Measurements from ENCODE around the gene BMAL1.

The BMAL1 gene

DNA sequence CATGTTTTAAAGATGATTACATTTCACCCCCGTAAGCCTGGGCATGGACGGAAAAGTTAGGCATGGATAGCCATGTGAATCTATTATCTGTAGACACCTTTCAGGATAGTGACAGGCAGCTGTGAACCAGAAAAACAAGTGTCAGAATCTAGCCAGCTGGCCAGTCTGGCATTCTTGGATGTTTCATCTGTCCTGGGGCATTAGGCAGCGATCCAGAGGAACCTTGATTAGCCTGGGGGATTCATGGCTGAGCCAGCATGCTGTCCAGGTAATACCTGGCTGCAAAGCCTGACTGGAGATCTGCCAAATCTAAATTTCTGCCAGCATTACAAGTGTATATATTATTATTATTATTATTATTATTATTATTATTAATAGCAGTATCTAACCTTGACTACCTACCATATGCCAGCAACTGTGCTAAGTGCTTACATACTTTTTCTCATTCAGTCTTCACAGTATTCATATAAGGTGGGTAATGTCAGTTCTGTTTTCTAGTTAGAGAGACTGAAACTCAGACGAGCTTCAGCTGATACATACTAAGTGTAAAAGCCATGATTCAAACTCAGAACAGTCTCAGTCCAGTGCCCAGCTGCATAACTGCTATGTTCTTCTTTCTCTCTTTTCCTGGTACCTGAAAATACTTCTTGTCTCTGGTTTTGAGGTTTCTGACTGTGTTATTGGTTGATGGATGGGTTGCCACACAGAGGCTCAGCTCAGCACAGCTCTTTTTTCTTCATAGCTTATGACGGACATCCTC is 12.8 kb downstream of the BMAL1 start:
- DNase-seq (ENCODE audit: low read depth, low spot score), result no peak

DNA sequence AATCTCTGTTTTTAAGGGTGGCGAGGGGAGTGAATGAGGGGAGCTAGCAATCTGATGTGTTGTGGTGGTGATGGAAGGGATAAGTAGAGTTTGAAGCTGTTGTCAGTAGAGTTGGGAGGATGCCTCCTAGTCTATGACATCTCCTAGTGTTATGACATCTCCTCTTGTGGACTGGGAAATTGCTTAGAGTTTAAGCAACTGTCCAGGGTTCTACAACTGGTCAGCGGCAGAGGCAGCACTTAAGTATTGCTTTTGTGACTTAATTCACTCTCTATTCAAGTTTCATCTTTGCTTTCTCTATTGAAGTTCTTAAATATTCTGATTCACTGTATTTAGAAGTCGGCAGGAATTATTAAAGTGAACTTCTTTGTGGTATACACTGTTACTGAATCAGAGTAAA is 13.8 kb downstream of the BMAL1 start:
- DNase-seq (ENCODE audit: low read depth, low spot score), result no peak

DNA sequence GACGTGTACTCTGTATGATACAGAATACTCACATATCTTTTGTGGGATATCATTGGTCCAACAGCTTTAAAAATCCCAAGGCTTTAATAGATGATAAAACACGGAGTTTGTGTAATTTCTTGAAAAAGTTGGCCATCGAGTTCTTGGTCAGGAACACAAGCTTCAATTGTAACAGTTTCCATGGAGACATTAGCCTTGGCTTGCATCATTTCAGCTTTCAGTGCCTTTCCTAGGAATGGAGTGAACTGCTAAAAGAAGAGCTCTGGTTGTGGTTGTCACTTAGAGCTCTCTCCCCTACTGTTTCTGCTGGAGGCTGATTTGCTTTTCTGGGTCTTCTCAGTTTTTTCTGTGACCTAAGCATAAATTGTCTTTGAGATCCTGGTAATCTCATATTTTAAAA is 14.2 kb downstream of the BMAL1 start:
- DNase-seq (ENCODE audit: low read depth, low spot score), result no peak

DNA sequence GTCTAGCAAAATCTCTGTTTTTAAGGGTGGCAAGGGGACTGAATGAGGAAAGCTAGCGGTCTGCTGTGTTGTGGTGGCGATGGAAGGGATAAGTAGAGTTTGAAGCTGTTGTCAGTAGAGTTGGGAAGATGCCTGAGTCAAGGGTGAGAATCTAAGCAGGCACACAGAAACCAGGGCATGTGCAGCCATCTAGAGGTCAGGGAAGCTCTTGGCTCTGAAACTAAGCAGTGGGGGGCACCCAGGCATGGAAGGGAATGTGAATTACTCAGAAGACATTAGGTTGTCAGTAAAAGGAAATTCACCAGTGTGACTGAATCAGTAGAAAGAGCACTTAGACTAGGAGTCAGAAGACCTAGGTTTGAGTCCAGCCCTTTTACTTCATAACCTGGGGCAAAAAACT is 15.4 kb downstream of the BMAL1 start:
- no peak for DNase-seq (ENCODE audit: low read depth, low spot score)

DNA sequence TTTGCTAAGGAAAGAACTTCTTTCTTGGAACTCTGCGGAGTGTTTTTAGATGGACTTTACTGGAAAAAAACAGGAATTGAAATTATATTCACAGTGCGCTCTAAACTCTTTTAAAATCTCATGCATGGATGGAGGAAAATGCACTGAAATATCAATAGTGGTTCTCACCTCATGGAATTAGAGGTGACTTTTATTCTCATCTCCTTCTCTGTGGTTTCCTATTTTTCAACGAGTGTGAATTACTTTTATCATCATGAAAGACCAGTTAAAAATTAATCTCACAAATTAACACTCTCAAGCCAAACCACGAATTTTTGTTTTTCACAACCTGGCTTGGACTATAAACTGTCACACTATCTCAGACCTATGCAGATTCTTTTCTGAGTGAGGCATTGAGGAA is 16.6 kb downstream of the BMAL1 start:
- DNase-seq (ENCODE audit: low read depth, low spot score), result no peak

DNA sequence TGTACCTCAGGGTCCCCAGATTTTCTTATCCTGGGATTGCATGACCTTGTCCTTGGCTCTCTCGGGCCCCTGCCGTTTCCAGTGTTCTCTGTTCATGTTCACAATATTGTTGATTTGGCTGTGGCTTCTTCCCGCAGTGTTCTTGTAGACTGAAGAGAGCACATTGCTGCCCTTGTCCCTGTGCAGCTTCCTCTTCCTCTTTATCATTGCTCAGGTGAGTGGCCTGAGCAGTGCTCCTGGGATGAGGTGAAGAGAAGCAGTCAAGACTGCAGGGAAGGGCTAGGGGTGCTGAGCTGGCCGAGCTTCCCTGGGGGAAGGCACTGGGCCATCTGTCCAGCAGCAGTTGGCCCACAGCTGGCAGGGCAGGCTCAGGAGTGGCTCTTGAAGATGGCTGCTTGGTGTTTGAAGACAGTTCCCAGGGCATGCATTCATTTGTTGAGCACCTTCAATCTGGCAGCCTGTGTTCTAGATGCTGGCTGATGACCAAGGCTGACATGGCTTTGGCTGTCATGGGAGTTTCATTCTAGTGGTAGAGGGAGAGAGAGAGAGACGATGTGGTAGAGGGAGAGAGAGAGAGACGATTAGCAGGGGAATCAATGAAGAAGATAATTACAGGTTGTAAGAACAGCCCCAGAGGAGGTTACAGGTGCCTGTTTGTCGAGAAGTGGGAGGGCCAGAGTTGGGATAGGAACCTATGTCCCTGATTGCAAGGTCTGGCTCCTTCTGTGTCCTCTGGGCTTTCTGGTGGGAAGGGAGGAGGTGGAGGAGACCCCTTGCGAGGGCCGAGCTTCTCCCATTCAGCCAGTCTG is 17.4 kb downstream of the BMAL1 start:
- DNase-seq (ENCODE audit: low read depth, low spot score), result no peak

DNA sequence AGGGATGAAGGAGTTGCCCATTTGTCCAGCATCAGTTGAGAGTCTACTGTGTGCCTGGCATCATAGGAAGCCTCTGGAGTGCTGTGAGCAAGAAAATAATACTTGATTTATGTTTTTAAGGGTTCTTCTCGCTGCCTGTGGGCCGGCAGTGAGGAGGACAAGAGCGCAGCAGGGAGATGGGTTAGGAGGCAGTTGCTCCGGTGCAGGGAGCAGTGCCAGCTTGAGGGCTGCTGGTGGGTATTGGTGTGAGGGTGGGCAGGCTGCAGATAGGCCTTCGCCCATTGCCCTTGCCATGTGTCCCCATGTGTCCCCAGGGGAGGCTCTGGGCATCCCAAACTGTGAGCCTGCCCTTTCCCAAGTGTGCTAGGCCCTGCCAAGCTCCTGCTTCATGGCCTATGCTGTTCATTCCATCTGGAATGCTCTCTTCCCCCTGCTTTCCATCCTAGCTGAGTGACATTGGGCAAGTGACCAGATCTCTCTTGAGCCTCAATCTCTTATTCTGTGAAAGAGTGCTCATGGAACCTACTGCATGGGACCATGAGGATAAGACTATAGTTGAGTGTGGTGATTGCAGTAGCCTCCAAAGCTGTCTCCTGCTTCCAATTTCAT is 19.8 kb downstream of the BMAL1 start:
- no peak for DNase-seq (ENCODE audit: low read depth, low spot score)

DNA sequence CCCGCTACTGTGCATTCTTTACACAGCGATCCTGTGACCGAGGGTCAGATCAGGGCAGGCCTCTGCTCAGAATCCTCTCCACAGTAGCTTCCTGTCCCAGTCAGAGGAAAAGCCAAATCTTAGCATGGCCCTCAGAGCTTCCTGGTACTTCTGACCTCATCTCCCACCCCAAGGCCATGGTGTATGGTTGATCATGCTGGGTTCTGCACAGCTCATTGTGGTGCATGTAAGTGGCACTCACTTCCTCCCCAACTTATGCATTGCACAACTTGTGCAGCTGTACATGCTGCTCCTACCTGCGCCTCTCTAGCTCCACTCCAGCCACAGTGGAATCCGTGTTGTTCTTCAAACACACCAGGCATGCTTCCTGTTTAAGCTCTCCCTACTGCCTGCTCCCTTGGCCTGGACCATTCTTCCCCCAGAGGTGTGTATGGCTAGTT is 20.3 kb downstream of the BMAL1 start:
- DNase-seq (ENCODE audit: low read depth, low spot score), result no peak

DNA sequence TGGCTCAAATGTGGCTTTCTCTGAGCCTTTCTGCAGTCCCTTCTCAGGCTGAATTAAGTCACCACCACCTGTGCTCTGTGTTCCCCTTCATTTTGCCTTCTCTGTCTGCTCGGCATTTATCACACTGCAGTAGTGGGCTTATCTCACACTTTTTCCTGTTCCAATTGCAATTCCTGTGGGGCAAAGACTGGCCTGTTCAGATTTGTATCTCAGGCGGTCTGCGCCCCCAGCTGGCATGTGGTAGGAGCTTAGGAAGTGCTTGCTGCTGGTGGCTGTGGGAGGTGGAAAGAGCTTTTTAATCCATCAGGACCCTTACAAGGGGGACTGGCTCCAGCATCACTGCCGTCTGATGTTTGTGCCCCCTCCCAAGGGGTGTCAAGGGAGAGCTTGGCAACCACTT is 21.2 kb downstream of the BMAL1 start:
- DNase-seq (ENCODE audit: low read depth, low spot score), result no peak

DNA sequence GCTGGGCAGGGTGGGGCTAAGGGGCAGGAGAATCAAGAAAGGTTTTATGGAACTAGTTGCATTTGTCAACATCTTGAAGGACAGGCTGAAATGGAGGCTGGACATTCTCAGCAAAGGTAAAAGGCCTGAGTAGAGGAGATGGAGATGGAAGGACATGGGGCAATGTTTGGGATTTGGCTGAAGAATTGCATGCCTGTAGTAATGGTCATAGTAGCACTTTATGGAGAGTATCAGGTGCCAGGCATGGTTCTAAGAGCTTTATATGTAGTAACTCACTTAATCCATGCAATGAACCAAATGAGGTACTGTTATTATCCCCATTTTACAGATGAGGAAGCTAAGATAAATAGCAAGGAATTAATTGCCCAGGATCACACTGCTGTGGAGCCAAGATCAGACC is 23.9 kb downstream of the BMAL1 start:
- DNase-seq (ENCODE audit: low read depth, low spot score), result no peak

DNA sequence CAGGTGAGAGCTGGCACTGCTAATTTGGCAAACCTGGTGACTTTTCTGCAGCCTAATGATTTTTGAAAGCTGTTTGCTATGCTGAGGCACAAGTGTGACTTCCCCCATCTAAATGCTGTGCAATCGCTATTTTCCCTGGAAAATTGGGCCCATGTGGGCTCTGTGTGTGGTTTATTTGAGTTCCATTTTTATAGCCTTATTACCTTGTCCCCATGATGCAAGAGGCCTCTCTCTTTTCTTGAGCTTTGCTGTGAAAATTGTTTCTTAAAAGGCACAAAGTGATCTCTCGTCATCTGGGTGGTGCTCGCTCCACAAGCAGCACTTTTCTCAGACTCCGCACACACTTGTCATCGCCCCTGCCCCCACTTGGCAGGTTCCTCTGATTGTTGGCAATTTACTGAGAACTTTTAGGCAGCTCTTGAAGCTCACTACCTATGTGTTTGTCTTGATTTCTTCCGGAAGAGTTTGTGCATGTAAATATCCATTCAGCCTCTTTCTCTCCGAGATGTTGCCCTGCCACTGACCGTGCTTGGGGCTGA is 24.9 kb downstream of the BMAL1 start:
- no peak for DNase-seq (ENCODE audit: low read depth, low spot score)

DNA sequence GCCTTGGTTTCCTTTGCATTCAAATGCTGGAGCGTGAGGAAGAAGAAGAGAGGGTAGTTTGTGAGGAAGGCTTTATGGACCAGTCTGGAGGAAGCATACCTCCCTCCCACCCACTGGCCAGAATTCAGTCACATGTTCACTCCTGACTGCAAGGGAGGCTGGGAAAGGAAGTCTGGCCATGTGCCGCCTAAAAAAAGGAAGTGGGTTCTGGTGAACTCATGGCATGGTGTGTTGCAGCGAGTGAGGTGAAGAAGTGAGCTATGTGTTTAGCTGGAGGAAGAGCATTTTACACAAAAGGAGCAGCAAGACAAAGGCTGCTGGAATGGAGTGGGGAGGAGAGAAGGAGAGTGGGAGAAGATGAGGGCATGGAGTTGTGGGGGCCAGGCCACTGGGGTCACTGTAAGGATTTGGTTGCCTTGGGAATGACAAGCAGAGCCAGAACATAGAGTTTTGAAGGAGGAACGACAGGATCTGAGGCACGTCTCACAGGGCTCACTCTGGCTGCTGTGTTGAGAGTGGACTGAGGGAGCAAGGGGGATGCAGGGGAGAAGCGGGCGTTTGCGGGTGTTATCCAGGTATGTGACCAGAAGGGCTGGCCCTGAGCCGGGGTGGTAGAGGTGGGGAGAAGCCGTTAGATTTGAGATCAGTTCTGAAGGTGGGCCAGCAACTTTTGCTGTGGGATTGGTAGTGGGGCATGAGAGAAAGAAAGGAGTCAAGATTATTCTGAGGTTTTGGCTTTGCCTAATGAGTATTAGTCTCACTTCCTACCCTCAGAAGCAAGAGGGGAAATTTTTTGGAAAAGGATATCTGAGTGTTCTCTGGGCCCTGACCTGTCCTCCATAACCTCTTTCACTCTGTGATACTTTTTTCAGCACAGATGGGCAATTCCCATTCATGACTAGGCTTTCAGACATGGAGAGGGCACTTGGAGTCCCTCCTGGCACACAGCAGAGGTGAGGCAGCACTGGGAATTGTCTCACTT is 26.4 kb downstream of the BMAL1 start:
- DNase-seq (ENCODE audit: low read depth, low spot score), result no peak

DNA sequence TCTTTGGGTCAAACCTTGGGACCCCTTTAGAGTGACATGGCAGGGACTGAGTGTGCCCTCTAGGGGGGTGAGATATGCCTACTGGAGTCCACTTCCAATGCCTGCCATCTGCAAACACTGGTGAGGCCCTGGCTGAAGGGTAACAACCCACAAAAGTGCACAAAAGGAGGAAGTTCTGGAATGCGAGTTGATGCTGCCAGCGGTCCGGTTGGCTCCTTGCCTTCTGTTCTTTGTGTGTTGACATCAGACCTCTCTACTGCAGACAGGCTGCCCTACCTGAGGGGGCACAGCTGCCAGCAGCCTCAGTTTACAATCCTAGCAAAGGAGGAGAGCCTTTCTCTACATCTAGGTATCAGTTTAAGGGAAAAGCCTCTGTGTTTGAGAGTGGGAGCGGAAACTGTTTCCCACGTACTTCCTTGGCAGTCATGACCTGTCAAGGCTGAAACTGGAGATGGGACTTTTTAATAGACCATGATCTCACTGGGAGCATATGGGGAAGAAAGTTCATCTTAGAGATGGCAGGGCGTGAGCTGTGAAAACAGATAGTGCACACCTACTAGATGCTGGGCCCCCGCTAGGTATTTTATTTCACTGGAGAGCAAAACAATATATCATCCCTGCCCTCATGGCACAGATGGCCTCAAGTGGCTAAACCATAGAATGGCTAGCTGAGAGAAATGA is 27.2 kb downstream of the BMAL1 start:
- DNase-seq (ENCODE audit: low read depth, low spot score), result no peak

DNA sequence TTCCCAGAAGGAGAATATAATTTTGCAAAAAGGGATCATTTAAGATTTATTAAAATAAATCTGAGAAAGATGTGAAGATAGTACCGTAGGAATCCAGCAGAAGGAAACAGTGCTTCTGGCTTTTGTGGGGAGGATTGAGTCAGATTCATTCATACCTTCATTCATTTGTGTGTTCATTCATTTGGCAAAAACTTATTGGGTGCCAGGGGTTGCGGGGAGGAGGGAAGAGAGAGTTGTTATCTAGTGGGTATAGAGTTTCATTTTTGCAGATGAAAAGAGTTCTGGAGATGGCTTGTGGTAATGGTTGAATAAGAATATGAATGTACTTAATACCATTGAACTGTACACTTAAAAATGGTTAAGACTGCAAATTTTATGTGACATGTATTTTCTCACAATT is 31.1 kb downstream of the BMAL1 start:
- no peak for DNase-seq (ENCODE audit: low read depth, low spot score)

DNA sequence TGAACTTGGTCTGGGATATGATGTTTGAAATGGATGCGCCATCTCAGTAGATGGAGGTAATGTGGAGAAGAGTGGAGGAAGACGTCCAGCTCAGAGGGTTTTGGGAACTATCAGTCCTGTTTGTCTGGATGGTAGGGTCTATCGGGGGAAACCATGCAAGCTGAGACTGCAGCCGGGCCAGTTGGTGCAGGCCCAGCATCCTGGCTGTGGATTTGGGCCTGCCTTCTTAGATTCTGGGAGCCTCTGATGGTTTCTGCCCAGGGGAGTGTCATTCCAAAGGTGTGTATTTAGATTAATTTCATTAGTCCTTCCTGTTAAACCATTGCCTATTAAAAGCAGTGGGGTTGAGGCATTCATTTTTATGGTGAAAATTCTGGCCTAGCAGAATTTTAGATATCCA is 31.6 kb downstream of the BMAL1 start:
- no peak for DNase-seq (ENCODE audit: low read depth, low spot score)

DNA sequence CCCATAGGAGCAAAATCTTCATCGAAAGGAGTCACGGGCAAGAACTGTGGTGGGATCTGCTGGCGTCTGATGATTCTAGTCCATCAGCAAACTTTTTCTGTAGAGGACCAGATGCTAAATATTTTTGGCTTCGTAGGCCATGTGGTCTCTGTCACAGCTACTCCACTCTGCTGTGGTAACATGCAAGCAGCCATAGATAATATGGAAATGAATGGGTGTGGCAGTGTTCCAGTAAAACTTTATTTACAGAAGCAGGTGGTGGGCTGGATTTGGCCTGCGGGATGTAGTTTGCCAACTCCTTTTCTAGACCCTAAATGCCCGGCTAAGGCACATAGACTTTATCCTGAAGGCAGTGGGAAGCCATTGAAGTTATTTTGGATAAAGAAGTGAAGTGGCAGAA is 32.9 kb downstream of the BMAL1 start:
- no peak for DNase-seq (ENCODE audit: low read depth, low spot score)

DNA sequence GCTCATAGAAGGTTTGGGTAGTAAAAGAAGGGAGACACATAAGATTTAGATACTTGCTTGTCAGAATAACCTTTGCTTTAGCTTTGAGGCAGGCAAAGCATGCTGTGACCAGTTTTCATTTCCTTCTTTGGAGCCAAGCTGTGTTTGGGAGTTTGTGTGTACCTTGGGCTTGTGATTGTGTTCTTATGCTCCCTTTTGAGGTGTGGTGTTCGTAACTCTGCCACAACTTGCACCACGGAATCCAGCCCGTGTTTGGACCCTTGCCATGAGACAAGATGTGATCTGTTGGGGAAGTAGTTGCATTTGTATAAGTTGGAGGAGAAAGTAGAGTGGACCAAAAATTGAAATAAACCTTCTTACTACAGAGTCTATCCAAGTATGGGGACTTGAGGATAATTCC is 34.0 kb downstream of the BMAL1 start:
- no peak for DNase-seq (ENCODE audit: low read depth, low spot score)

DNA sequence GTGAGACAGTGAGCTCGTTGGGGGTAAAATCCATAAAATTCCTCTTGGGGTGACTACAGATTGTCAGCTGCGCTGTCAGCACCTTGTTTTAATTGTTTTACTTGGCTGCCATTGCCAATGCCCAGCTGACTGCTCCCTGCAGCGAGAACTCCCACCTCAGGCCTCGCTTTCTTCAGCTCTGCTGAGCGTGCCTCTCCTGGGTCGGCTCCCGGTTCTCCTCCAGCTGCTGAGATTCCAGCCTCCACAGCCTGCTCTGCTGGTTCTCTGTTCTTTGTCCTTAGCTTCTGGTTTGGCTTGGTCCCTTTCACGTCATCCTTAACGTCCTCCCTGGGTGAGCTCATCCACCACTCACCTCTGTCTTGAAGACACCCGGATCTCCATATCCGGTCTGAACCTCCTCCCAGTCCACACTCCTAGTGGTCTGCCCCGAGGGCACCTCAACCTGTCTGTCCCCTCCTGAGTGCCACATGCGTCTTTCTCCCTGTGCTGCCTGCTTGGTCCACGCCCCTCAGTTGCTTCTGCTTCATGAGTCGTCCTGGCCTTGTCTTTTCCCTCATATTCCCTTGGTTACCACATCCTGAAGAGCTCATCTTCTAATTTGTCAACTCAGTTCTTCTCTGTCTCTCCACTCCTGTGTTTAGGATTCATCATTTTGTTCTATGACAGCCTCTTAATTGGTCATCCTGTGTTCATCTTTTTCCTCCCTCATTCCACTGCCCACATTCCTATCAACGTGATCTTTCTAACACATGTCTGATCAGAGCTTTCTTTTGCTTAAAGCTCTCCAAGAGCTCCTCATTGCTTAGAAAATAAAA is 35.6 kb downstream of the BMAL1 start:
- DNase-seq (ENCODE audit: low read depth, low spot score), result no peak

DNA sequence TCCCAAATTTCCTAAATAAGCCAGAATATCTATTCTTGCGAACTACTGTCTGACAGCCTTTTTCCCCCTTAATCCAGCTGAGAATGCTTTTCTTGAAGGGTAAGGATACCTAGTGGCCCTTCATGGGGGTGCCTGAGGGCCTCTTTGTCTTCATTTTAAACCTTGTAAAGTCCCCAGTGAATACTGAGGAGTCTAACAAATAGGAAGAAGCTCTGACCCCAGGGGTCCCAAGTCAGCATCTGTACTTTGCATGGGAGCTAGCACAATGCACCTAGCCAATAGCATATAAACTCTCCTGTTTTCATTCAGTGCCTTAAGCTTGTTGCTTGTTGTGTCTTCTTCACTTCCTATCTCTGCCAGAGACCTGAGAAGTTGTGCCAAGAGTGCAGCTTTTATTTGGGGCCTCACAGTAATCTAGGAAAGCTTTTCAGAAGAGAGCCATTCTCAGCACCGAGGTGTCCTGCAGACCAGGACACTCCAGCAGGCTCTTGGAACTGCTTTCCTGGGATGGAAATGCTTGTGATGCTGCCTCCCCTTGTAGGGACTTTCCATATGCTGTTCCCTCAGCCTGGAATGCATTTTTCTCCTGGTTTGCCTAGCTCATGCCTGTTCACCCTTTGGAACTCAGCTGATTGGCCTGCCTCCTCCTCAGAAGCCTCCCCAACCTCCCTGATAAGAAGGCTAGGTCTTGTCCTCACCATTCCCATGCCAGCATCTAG is 37.2 kb downstream of the BMAL1 start:
- no peak for DNase-seq (ENCODE audit: low read depth, low spot score)
